GM10266 (cell line): Measurements from ENCODE around the gene PHACTR3.

Experiments used
- DNase-seq: peaks from one replicate; pipeline ENCODE4 v3.0.0; 2012; ENCODE audit errors: extremely low spot score
- CTCF ChIP-seq: IDR thresholded peaks from 2 replicates; pipeline ENCODE4 v1.5.1; 2012; ENCODE audit warnings: mild to moderate bottlenecking, low read depth; ENCODE audit not compliant: control insufficient read depth, insufficient read depth; ENCODE audit errors: missing control alignments

The PHACTR3 gene

GRCh38 chr20:59740621-59741020 lies 136.3 kb downstream of the PHACTR3 start:
- no peak for TF ChIP-seq CTCF
- no peak for DNase-seq

- no peak for TF ChIP-seq CTCF
Observed at GRCh38 chr20:59741073-59741472, 136.7 kb downstream of the PHACTR3 start.

DNA sequence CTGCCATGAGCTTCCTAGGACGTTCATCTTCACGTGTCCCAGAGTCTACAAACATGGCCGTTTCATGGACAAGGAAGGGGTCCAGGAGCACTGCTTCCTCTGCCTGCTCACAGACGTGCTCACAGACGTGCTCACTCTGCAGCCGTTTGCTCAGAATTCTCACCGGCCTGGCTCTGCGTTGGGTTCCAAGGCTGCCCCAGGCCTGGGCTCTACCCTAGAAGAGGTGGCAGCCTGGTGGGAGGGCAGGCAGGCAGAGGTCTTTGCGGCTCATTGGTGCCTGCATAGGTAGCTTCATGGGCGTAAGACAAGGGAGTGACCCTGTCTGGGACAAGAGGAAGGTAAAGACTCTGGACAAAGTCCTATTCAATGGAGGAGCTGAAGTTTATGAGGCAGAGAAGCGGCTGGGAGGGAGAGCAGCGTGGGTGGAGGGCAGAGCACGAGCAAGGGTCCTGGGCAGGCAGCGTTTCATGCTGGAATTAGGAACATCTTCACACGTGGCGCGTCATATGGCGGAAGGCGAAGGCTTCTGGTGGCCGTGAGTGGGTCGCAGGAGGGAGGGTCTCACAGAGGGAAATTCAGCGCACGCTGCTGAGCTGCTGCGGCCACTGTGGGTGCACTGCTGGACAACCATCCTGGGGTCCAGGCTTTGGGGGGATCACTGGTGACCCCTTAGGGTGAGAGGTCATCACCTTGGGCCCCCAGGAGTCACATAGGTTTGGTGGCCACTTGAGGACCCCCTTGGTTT lies 138.2 kb downstream of the PHACTR3 start:
- TF ChIP-seq CTCF: no peak
- no peak for DNase-seq

More at GRCh38 chr20:59741073-59741472, 136.7 kb downstream of the PHACTR3 start:
- no peak for DNase-seq

- no peak for TF ChIP-seq CTCF
- DNase-seq: no peak
Observed at GRCh38 chr20:59743308-59743707, 139.0 kb downstream of the PHACTR3 start.

DNA sequence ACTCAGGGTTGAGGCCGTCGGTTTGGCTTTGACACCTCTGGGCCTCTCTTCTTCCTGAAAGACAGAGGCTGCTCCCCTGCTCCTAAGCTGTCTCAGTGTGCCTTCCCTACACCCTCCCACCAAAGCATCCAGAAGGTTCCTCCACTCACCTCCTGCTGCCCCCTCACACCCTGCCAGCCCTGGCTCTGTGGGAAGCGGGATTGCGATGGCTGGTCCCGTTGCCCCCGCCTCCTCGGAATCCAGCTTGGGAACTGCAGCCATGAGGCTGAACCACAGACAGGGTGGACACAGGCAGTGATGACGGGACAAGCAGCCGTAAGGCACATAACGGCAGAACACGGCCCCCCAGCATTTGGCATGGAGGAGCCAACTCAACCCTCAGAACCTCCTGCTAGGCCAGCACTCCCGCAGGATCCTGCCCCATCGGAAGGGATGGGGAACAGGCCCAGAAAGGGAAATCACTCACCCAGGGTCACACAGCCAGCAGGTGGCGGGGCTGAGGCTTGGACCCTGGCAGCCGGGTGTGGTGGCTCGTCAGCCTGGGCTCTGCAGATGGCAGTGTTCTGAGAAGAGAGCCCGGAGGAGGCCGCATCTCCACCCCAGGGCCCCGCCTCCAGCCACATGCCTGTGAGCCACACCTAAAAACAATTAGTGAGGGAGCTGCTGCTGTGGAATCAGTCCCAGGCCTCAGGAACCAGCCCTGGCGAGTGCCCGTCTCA lies 139.6 kb downstream of the PHACTR3 start:
- TF ChIP-seq CTCF: peak; percentile 3
- no peak for DNase-seq

- TF ChIP-seq CTCF: no peak
Observed at GRCh38 chr20:59744756-59745155, 140.4 kb downstream of the PHACTR3 start.

DNA sequence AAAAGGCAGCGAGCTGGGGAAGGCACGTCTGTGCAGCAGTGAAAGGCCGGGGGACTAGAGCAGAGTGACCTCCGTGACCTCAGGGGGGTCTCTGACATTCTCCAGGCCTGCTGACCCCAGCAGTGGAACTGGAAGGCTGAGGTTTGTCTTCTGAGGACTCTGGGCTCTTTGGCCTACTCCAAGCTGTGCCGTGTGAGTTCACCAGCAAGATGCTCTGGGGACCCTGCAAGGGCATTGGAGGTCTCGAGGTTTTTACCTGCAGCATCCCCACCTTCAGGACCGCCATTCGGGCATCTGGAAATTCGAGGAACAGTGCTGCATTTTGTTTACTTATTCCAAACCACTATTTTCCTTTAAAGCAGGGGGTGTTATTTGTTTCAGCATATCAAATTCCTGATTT lies 140.9 kb downstream of the PHACTR3 start:
- TF ChIP-seq CTCF: no peak
- DNase-seq: no peak

More at GRCh38 chr20:59744756-59745155, 140.4 kb downstream of the PHACTR3 start:
- no peak for DNase-seq
